ENCODE results near the gene DCST2. TPM values are rescaled to one million over a fixed set of nuclear protein-coding genes. Genes with fewer than 3 reads are reported as not detected.
A peak's percentile ranks its signal among the peaks of the same experiment; 100 is the strongest.
"Not testable (repeated sequence)": the region's sequence is repeated elsewhere in the genome, so short reads cannot be mapped to it uniquely, and the experiment has no call there.

DCST2 gene
- total RNA-seq, 1 donor from 2014 or later = 2.2 TPM

DNA sequence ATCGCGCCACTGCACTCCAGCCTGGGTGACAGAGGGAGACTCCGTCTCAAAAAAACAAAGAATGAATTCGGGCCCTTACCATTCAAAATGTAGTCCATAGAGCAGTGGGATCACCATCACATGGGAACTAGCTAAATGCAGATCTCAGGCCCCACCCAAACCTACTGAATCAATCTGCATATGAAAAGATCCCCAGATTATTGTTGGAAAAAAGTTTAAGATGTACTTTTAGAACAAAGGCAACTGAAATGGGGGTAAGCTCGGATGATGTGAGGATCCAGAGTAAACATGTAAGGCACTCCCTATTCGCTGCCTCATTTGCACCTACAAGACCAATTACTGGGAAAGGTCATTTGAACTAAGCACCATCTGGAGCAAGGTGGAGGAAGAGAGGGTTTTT, 51.2 kb downstream of the DCST2 start:
- TF ChIP-seq CTCF (IDR thresholded peaks at IDR 0.05; ENCODE audit: unreplicated experiment) = no peak
- no peaks in the 10 kb centered on the region for H3K27me3 Mint-ChIP-seq
- no peak overlapping the region for H3K27ac Mint-ChIP-seq
- H3K36me3 Mint-ChIP-seq (ENCODE audit: insufficient read depth) = peaks cover 11% of the 10 kb centered on the region
- H3K9me3 Mint-ChIP-seq (ENCODE audit: low read depth) = no peaks in the 10 kb centered on the region
- no peak overlapping the region for H3K4me3 Mint-ChIP-seq (ENCODE audit: low read depth)
- DNase-seq (ENCODE audit: low spot score, unreplicated experiment) = no peak
- H3K4me1 Mint-ChIP-seq (ENCODE audit: low read depth) = peaks cover 10% of the 10 kb centered on the region

- H3K36me3 Mint-ChIP-seq (ENCODE audit: insufficient read depth) = peaks cover 10% of the 10 kb centered on the region
- peaks cover 10% of the 10 kb centered on the region for H3K4me1 Mint-ChIP-seq (ENCODE audit: low read depth)
These were observed 55.2 kb downstream of the DCST2 start for GRCh38 chr1:154978360-154978759.

GRCh38 chr1:154977762-154978161, 55.8 kb downstream of the DCST2 start:
- not testable (repeated sequence) for DNase-seq (ENCODE audit: low spot score, unreplicated experiment); H3K27me3 Mint-ChIP-seq; H3K36me3 Mint-ChIP-seq (ENCODE audit: insufficient read depth); H3K27ac Mint-ChIP-seq; H3K9me3 Mint-ChIP-seq (ENCODE audit: low read depth); H3K4me3 Mint-ChIP-seq (ENCODE audit: low read depth)
- H3K4me1 Mint-ChIP-seq (ENCODE audit: low read depth) = peaks cover 12% of the 10 kb centered on the region

More at GRCh38 chr1:154978360-154978759, 55.2 kb downstream of the DCST2 start:
- no peak for DNase-seq (ENCODE audit: low spot score, unreplicated experiment)
- H3K4me3 Mint-ChIP-seq (ENCODE audit: low read depth) = no peak overlapping the region
- no peak for TF ChIP-seq CTCF (IDR thresholded peaks at IDR 0.05; ENCODE audit: unreplicated experiment)
- no peaks in the 10 kb centered on the region for H3K9me3 Mint-ChIP-seq (ENCODE audit: low read depth)
- no peaks in the 10 kb centered on the region for H3K27me3 Mint-ChIP-seq
- H3K27ac Mint-ChIP-seq = no peak overlapping the region

DNA sequence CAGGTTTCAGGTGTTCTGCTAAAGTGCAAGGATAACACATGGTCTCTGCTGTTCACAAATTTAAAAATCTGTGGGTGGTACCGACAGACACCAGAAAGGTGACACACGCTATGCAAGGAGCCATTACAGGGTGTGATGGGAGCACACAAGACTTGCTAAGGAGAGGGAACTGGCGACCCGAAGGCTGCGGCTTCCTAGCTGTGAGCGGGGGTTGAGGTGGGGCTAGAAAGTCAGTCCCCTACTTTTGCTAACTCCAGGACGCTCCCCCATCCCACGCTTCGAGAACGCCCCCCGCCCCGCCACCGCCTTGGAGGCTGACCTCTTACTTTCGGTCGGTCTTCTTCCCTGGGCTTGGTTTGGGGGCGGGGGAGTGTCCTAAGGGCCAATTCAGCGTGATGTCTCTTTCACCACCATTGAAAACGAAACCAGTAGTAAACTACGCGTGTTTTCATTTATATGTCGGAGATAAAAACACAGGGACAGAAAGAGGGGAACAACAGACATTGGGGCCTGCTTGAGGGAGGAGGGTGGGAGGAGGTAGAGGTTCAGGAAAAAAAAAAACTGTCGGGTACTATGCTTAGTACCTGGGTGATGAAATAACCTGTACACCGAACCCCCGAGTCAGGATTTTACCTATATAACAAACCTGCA, 58.0 kb downstream of the DCST2 start:
- Mint-ChIP-seq H3K27me3 (no peaks in the 10 kb centered on the region), H3K4me1 (ENCODE audit: low read depth) (peaks cover 26% of the 10 kb centered on the region), H3K9me3 (ENCODE audit: low read depth) (no peaks in the 10 kb centered on the region), H3K36me3 (ENCODE audit: insufficient read depth) (peaks cover 7% of the 10 kb centered on the region), H3K4me3 (ENCODE audit: low read depth) (no peak overlapping the region), H3K27ac (no peak overlapping the region)
- DNase-seq (ENCODE audit: low spot score, unreplicated experiment) = no peak
- no peak for TF ChIP-seq CTCF (IDR thresholded peaks at IDR 0.05; ENCODE audit: unreplicated experiment)

DNA sequence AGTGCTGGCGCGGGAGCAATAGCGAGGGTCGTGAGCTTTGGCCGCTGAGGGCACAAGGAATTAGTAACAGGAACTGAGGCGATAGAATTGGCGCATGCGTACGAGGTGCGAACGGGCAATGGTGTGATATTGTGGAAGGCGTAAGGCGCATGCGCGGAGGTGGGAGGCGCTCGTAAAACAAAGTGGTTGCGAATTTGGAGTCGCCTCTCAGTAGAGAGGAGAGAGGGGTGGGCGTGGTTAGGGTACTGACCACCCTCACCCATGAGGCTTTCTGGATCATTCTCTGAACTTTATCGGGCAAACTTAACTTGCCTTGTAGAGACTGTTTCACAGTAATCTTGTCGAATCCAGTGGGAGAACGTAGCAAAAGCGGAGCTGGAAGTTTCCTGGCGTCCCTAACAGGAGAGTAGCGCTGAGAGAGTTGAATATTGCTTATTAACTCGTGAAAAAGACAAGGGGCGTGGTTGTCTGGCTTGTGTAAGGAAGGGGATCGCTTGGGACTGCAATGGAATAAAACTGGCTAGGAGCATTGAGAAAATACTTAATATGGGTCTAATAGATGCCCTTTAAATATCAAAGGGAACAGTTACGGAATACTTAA, 58.7 kb downstream of the DCST2 start:
- peak; percentile 88 for DNase-seq (ENCODE audit: low spot score, unreplicated experiment)
- peaks cover 26% of the 10 kb centered on the region for H3K4me1 Mint-ChIP-seq (ENCODE audit: low read depth)
- TF ChIP-seq CTCF (IDR thresholded peaks at IDR 0.05; ENCODE audit: unreplicated experiment) = no peak
- no peak overlapping the region for H3K4me3 Mint-ChIP-seq (ENCODE audit: low read depth)
- H3K9me3 Mint-ChIP-seq (ENCODE audit: low read depth) = no peaks in the 10 kb centered on the region
- no peaks in the 10 kb centered on the region for H3K27me3 Mint-ChIP-seq
- H3K27ac Mint-ChIP-seq = no peak overlapping the region
- H3K36me3 Mint-ChIP-seq (ENCODE audit: insufficient read depth) = peaks cover 7% of the 10 kb centered on the region
